ENCODE data around the gene NAPG.

The NAPG gene

GRCh38 chr18:10525697-10526560, at the start of gene NAPG:
Gene NAPG, plus strand, starts transcription at chr18:10526027. Its CDS starts 76 bp downstream, at chr18:10526103.
- Mint-ChIP-seq H3K36me3 (ENCODE audit: low read depth) (peaks cover 6% of the 10 kb centered on the region), H3K4me3 (peak within 1 kb of the TSS; percentile 98), H3K27me3 (ENCODE audit: low read depth) (peaks cover 19% of the 10 kb centered on the region), H3K9me3 (no peaks in the 10 kb centered on the region), H3K4me1 (ENCODE audit: low read depth) (peaks cover 40% of the 10 kb centered on the region), H3K27ac (peak within 1 kb of the TSS; percentile 98)

- Mint-ChIP-seq H3K4me3 (no peak overlapping the region), H3K27ac (no peak overlapping the region), H3K4me1 (ENCODE audit: low read depth) (no peaks in the 10 kb centered on the region), H3K27me3 (ENCODE audit: low read depth) (peaks cover 3% of the 10 kb centered on the region), H3K9me3 (no peaks in the 10 kb centered on the region), H3K36me3 (ENCODE audit: low read depth) (no peaks in the 10 kb centered on the region)
Observed at GRCh38 chr18:10476338-10476791, 49.5 kb upstream of the NAPG start.

- Mint-ChIP-seq H3K27me3 (ENCODE audit: low read depth) (peaks cover 3% of the 10 kb centered on the region), H3K9me3 (no peaks in the 10 kb centered on the region), H3K4me1 (ENCODE audit: low read depth) (no peaks in the 10 kb centered on the region), H3K36me3 (ENCODE audit: low read depth) (no peaks in the 10 kb centered on the region), H3K4me3 (no peak overlapping the region), H3K27ac (no peak overlapping the region)
Observed at GRCh38 chr18:10477121-10477862, 48.5 kb upstream of the NAPG start.

- Mint-ChIP-seq H3K36me3 (ENCODE audit: low read depth) (no peaks in the 10 kb centered on the region), H3K9me3 (no peaks in the 10 kb centered on the region), H3K27me3 (ENCODE audit: low read depth) (peaks cover 3% of the 10 kb centered on the region), H3K27ac (no peak overlapping the region), H3K4me1 (ENCODE audit: low read depth) (no peaks in the 10 kb centered on the region), H3K4me3 (no peak overlapping the region)
Observed at GRCh38 chr18:10477863-10478260, 48.0 kb upstream of the NAPG start.

- Mint-ChIP-seq H3K4me3 (no peak overlapping the region), H3K27me3 (ENCODE audit: low read depth) (peaks cover 5% of the 10 kb centered on the region), H3K36me3 (ENCODE audit: low read depth) (no peaks in the 10 kb centered on the region), H3K9me3 (no peaks in the 10 kb centered on the region), H3K4me1 (ENCODE audit: low read depth) (peaks cover 5% of the 10 kb centered on the region), H3K27ac (no peak overlapping the region)
Observed at GRCh38 chr18:10481831-10482230, 44.0 kb upstream of the NAPG start.

GRCh38 chr18:10482363-10482984, 43.4 kb upstream of the NAPG start:
- H3K36me3 Mint-ChIP-seq (ENCODE audit: low read depth): no peaks in the 10 kb centered on the region
- no peaks in the 10 kb centered on the region for H3K9me3 Mint-ChIP-seq
- H3K27ac Mint-ChIP-seq: no peak overlapping the region
- H3K4me3 Mint-ChIP-seq: no peak overlapping the region
- peaks cover 5% of the 10 kb centered on the region for H3K4me1 Mint-ChIP-seq (ENCODE audit: low read depth)
- peaks cover 3% of the 10 kb centered on the region for H3K27me3 Mint-ChIP-seq (ENCODE audit: low read depth)

GRCh38 chr18:10482985-10483949, 42.6 kb upstream of the NAPG start:
- Mint-ChIP-seq H3K27ac (no peak overlapping the region), H3K36me3 (ENCODE audit: low read depth) (no peaks in the 10 kb centered on the region), H3K4me3 (no peak overlapping the region), H3K9me3 (no peaks in the 10 kb centered on the region), H3K27me3 (ENCODE audit: low read depth) (peaks cover 3% of the 10 kb centered on the region), H3K4me1 (ENCODE audit: low read depth) (peaks cover 5% of the 10 kb centered on the region)

GRCh38 chr18:10485475-10485874, 40.4 kb upstream of the NAPG start:
- no peak overlapping the region for H3K27ac Mint-ChIP-seq
- H3K27me3 Mint-ChIP-seq (ENCODE audit: low read depth): peaks cover 3% of the 10 kb centered on the region
- no peaks in the 10 kb centered on the region for H3K9me3 Mint-ChIP-seq
- peaks cover 9% of the 10 kb centered on the region for H3K4me1 Mint-ChIP-seq (ENCODE audit: low read depth)
- H3K36me3 Mint-ChIP-seq (ENCODE audit: low read depth): no peaks in the 10 kb centered on the region
- no peak overlapping the region for H3K4me3 Mint-ChIP-seq

GRCh38 chr18:10486362-10486761, 39.5 kb upstream of the NAPG start:
- Mint-ChIP-seq H3K4me3 (no peak overlapping the region), H3K9me3 (no peaks in the 10 kb centered on the region), H3K27ac (no peak overlapping the region), H3K27me3 (ENCODE audit: low read depth) (peaks cover 3% of the 10 kb centered on the region), H3K4me1 (ENCODE audit: low read depth) (peaks cover 14% of the 10 kb centered on the region), H3K36me3 (ENCODE audit: low read depth) (no peaks in the 10 kb centered on the region)

GRCh38 chr18:10487154-10487553, 38.7 kb upstream of the NAPG start:
- Mint-ChIP-seq H3K4me3 (no peak overlapping the region), H3K36me3 (ENCODE audit: low read depth) (no peaks in the 10 kb centered on the region), H3K4me1 (ENCODE audit: low read depth) (peaks cover 14% of the 10 kb centered on the region), H3K27ac (no peak overlapping the region), H3K27me3 (ENCODE audit: low read depth) (peaks cover 3% of the 10 kb centered on the region), H3K9me3 (no peaks in the 10 kb centered on the region)

- H3K27ac Mint-ChIP-seq: no peak overlapping the region
- no peak overlapping the region for H3K4me3 Mint-ChIP-seq
- no peaks in the 10 kb centered on the region for H3K36me3 Mint-ChIP-seq (ENCODE audit: low read depth)
- H3K4me1 Mint-ChIP-seq (ENCODE audit: low read depth): peaks cover 14% of the 10 kb centered on the region
- no peaks in the 10 kb centered on the region for H3K9me3 Mint-ChIP-seq
- H3K27me3 Mint-ChIP-seq (ENCODE audit: low read depth): peaks cover 3% of the 10 kb centered on the region
Observed at GRCh38 chr18:10488017-10488416, 37.8 kb upstream of the NAPG start.

- peaks cover 4% of the 10 kb centered on the region for H3K27me3 Mint-ChIP-seq (ENCODE audit: low read depth)
- H3K27ac Mint-ChIP-seq: no peak overlapping the region
- no peaks in the 10 kb centered on the region for H3K36me3 Mint-ChIP-seq (ENCODE audit: low read depth)
- peaks cover 9% of the 10 kb centered on the region for H3K4me1 Mint-ChIP-seq (ENCODE audit: low read depth)
- H3K4me3 Mint-ChIP-seq: no peak overlapping the region
- H3K9me3 Mint-ChIP-seq: no peaks in the 10 kb centered on the region
Observed at GRCh38 chr18:10490401-10491165, 35.2 kb upstream of the NAPG start.

GRCh38 chr18:10495936-10496335, 29.9 kb upstream of the NAPG start:
- no peaks in the 10 kb centered on the region for H3K9me3 Mint-ChIP-seq
- peaks cover 7% of the 10 kb centered on the region for H3K4me1 Mint-ChIP-seq (ENCODE audit: low read depth)
- peaks cover 22% of the 10 kb centered on the region for H3K27me3 Mint-ChIP-seq (ENCODE audit: low read depth)
- H3K36me3 Mint-ChIP-seq (ENCODE audit: low read depth): no peaks in the 10 kb centered on the region
- H3K27ac Mint-ChIP-seq: no peak overlapping the region
- no peak overlapping the region for H3K4me3 Mint-ChIP-seq
